CD8-positive, alpha-beta memory T cell (primary cell): Measurements from ENCODE around the gene FKBP5. TPM values are rescaled to one million over a fixed set of nuclear protein-coding genes. Genes with fewer than 3 reads are reported as not detected.
A peak's percentile ranks its signal among the peaks of the same experiment; 100 is the strongest.
"Not testable (repeated sequence)": the region's sequence is repeated elsewhere in the genome, so short reads cannot be mapped to it uniquely, and the experiment has no call there.

Experiments used
- CTCF ChIA-PET: fragments of 350-600 bp; sonication (Branson Sonifier 250); formaldehyde crosslinking; loops from one replicate; lab custom pipeline; 2021; ENCODE audit warnings: antibody characterized with exemption; lab: Charles Lee
- POLR2A ChIA-PET: fragments of 350-600 bp; sonication (Branson Sonifier 250); formaldehyde crosslinking; loops from one replicate; lab custom pipeline; 2021; ENCODE audit warnings: antibody characterized with exemption; lab: Charles Lee
- DNase-seq, 5 donors: peaks; one replicate each; pipeline versions ENCODE4 v3.0.0 to v3.0.0-alpha.2; 2020 to 2022; ENCODE audit warnings: mixed read lengths in 1 of 5
- H3K27ac ChIP-seq: one replicate; pipeline ENCODE4 v1.7.0; 2013; ENCODE audit warnings: low read depth, mild to moderate bottlenecking, low read length, moderate library complexity
- H3K27me3 ChIP-seq: 2 replicates; pipeline ENCODE4 v1.7.0; 2013; ENCODE audit warnings: low read length, mild to moderate bottlenecking; ENCODE audit not compliant: insufficient read depth, poor library complexity, severe bottlenecking
- H3K36me3 ChIP-seq: 2 replicates; pipeline ENCODE4 v1.7.0; 2013; ENCODE audit warnings: mild to moderate bottlenecking, low read length, moderate library complexity; ENCODE audit not compliant: insufficient read depth
- H3K4me1 ChIP-seq: 2 replicates; pipeline ENCODE4 v1.7.0; 2013; ENCODE audit warnings: mild to moderate bottlenecking, low read length, moderate library complexity; ENCODE audit not compliant: insufficient read depth
- H3K4me3 ChIP-seq: 2 replicates; pipeline ENCODE4 v1.7.0; 2013; ENCODE audit warnings: mild to moderate bottlenecking, low read length
- H3K9me3 ChIP-seq: 2 replicates; pipeline ENCODE4 v1.7.0; 2013; ENCODE audit warnings: mild to moderate bottlenecking, low read length
- H3K27ac Mint-ChIP-seq, 8 donors: one replicate each; pipeline ENCODE4 v1.8.0; 2020 to 2021; ENCODE audit warnings: mixed read lengths in 8 of 8, mild to moderate bottlenecking in 6 of 8, inconsistent platforms in 3 of 8, moderate library complexity in 3 of 8
- H3K27me3 Mint-ChIP-seq, 2 donors: one replicate each; pipeline ENCODE4 v1.8.0; 2020 to 2021; ENCODE audit warnings: mixed read lengths in 2 of 2, mild to moderate bottlenecking in 1 of 2, moderate library complexity in 1 of 2
- H3K36me3 Mint-ChIP-seq, 3 donors: one replicate each; pipeline ENCODE4 v1.8.0; 2020 to 2021; ENCODE audit warnings: mixed read lengths in 3 of 3, inconsistent platforms in 1 of 3, mild to moderate bottlenecking in 1 of 3
- H3K4me1 Mint-ChIP-seq, 3 donors: one replicate each; pipeline ENCODE4 v1.8.0; 2020 to 2021; ENCODE audit warnings: mixed read lengths in 3 of 3, inconsistent platforms in 1 of 3, mild to moderate bottlenecking in 1 of 3
- H3K4me3 Mint-ChIP-seq, 7 donors: one replicate each; pipeline ENCODE4 v1.8.0; 2020 to 2021; ENCODE audit warnings: mixed read lengths in 7 of 7, mild to moderate bottlenecking in 6 of 7, moderate library complexity in 4 of 7, inconsistent platforms in 2 of 7
- H3K9me3 Mint-ChIP-seq, 5 donors: one replicate each; pipeline ENCODE4 v1.8.0; 2020 to 2022; ENCODE audit warnings: mixed read lengths in 5 of 5, mild to moderate bottlenecking in 3 of 5, moderate library complexity in 2 of 5, inconsistent platforms in 1 of 5
- polyA plus RNA-seq: library from polyadenylated mRNA; unstranded; fragments of 300-500 nt; fragmentation: Illumina TruSeq; gene quantifications from one replicate; pipeline ENCODE4 v1.2.3, GENCODE V29; 2021
- total RNA-seq, 2 experiments: library from RNA; stranded (reverse); gene quantifications; one replicate each; pipeline ENCODE4 v1.2.3, GENCODE V29; 2021

FKBP5 gene
- total and polyA plus RNA-seq, 3 experiments from 2014 or later = 55.7 to 192 (median 58.8) TPM

DNA sequence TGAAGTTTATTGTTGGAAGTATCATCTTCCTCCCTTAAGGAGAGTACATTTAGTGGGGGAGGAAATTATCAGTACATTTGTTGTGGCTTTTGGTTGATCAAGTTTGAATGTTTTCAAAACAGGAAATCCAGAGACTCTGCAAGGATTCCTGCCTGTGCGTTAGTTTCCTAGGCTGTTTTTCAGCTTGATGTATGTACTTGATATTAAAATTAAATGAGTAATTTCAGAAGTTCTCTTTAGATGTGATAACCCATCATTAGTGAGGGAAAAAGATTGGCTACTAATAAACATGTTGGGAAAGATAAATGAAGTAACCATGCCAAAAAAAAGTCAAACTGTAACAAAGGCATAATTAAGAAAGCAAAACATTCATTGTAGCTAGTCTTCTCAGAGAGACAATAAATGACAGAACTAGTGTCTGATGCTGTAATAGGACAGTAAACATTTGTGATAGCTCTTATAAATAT, 88.0 kb downstream of the FKBP5 start:
- Mint-ChIP-seq H3K9me3 (no peaks in the 10 kb centered on the region), H3K36me3 (peaks cover 14 to 22% (median 14%) of the 10 kb centered on the region in 3 donors), H3K4me1 (peaks cover 69 to 93% (median 85%) of the 10 kb centered on the region in 3 donors), H3K4me3 (peak overlapping the region; percentile 76 to 85 (median 81)), H3K27me3 (no peaks in the 10 kb centered on the region), H3K27ac (peak overlapping the region; percentile 71 to 97 (median 86))
- Histone ChIP-seq H3K27ac (peak overlapping the region; percentile 44), H3K4me1 (peaks cover 87% of the 10 kb centered on the region), H3K9me3 (no peaks in the 10 kb centered on the region), H3K36me3 (peaks cover 12% of the 10 kb centered on the region), H3K4me3 (peak overlapping the region; percentile 50), H3K27me3 (no peaks in the 10 kb centered on the region)
- ChIA-PET POLR2A (interaction anchor here (2.9 to 3.9 kb wide), 4 partner anchors 9 to 131 kb away, joined by 14 to 23 read pairs (median 18); no protein-coding TSS in a partner anchor), CTCF (interaction anchor here (0.9 to 12.2 kb wide), 7 partner anchors 10 to 134 kb away, joined by 3 to 139 read pairs (median 33); partner anchors contain the start of gene ARMC12)
- peak in 2 of 5 donors; percentile 30 to 65 for DNase-seq

DNA sequence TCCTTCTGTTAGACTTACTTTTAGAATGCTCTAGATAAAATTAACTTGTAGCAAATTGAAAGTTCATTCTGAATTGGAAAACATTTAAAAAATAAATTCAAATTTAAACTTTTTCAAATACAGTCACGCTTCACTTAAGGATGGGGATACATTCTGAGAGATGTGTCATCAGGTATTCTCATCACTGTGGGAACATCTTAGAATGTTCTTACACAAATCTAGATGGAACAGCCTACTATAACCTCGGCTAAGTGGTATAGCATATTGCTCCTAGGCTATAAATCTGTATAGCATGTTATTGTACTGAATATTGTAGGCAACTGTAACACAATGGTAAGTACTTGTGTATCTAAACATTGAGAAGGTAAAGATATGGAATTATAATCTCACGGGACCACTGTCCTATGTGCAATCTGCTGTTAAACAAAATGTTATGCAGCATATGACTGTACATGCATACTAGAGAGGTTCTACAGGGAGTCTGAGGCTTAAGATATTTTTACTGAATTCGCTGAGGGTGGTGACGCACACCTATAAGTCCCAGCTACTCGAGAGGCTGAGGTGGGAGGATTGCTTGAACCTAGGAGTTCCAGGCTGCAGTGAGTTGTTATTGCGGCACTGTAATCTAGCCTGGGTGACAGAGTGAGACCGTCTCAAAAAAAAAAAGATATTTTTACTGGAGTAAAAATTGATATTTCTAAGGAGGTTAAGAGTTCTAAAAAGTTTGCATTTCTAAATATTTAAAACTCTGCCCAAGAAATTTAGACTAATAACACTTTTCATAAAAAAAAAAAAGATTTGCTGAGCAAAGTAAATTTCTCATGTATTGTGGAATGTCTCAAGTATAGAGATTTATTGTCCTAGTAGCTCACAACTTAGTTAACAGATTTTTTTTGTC, 88.7 kb downstream of the FKBP5 start:
- H3K36me3 ChIP-seq = peaks cover 12% of the 10 kb centered on the region
- no peak overlapping the region for H3K27ac ChIP-seq
- ChIA-PET POLR2A (interaction anchor here (2.9 to 3.9 kb wide), 4 partner anchors 9 to 132 kb away, joined by 14 to 23 read pairs (median 18); no protein-coding TSS in a partner anchor), CTCF (interaction anchor here (0.9 to 12.2 kb wide), 7 partner anchors 9 to 135 kb away, joined by 3 to 139 read pairs (median 33); partner anchors contain the start of gene ARMC12)
- Mint-ChIP-seq H3K27me3 (no peaks in the 10 kb centered on the region), H3K36me3 (peaks cover 14 to 26% (median 14%) of the 10 kb centered on the region in 3 donors), H3K4me1 (peaks cover 71 to 93% (median 85%) of the 10 kb centered on the region in 3 donors), H3K9me3 (no peaks in the 10 kb centered on the region), H3K27ac (peak overlapping the region; percentile 71 to 97 (median 86)), H3K4me3 (peak overlapping the region; percentile 76 to 85 (median 81))
- DNase-seq = peak in 1 of 5 donors; percentile 41
- H3K27me3 ChIP-seq = no peaks in the 10 kb centered on the region
- H3K4me3 ChIP-seq = peak overlapping the region; percentile 46
- H3K4me1 ChIP-seq = peaks cover 88% of the 10 kb centered on the region
- H3K9me3 ChIP-seq = no peaks in the 10 kb centered on the region

DNA sequence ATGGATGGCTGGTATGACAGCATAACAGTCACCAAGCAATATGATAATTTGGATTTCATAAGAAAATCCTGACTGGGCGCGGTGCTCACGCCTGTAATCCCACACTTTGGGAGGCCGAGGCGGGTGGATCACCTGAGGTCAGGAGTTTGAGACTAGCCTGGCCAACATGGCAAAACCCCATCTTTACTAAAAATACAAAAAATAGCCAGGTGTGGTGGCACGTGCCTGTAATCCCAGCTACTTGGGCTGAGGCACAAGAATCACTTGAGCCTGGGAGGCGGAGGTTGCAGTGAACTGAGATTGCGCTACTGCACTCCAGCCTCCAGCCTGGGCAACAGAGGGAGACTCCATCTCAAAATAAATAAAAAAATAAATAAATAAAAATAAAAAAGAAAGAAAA, 90.1 kb downstream of the FKBP5 start:
- H3K9me3 ChIP-seq, H3K4me3 ChIP-seq, POLR2A ChIA-PET, H3K9me3 Mint-ChIP-seq, H3K27me3 ChIP-seq, DNase-seq, H3K27ac ChIP-seq, H3K27me3 Mint-ChIP-seq, H3K4me3 Mint-ChIP-seq: not testable (repeated sequence)
- Mint-ChIP-seq H3K4me1 (peaks cover 82 to 95% (median 88%) of the 10 kb centered on the region in 3 donors), H3K36me3 (peaks cover 19 to 35% (median 22%) of the 10 kb centered on the region in 3 donors), H3K27ac (peak overlapping the region in 5 of 8 donors; percentile 17 to 97 (median 79))
- CTCF ChIA-PET = interaction anchor here (8.5 to 12.2 kb wide), 2 partner anchors 23 to 137 kb away, joined by 74 to 139 read pairs; partner anchors contain the start of gene ARMC12
- peaks cover 12% of the 10 kb centered on the region for H3K36me3 ChIP-seq
- H3K4me1 ChIP-seq = peaks cover 91% of the 10 kb centered on the region

DNA sequence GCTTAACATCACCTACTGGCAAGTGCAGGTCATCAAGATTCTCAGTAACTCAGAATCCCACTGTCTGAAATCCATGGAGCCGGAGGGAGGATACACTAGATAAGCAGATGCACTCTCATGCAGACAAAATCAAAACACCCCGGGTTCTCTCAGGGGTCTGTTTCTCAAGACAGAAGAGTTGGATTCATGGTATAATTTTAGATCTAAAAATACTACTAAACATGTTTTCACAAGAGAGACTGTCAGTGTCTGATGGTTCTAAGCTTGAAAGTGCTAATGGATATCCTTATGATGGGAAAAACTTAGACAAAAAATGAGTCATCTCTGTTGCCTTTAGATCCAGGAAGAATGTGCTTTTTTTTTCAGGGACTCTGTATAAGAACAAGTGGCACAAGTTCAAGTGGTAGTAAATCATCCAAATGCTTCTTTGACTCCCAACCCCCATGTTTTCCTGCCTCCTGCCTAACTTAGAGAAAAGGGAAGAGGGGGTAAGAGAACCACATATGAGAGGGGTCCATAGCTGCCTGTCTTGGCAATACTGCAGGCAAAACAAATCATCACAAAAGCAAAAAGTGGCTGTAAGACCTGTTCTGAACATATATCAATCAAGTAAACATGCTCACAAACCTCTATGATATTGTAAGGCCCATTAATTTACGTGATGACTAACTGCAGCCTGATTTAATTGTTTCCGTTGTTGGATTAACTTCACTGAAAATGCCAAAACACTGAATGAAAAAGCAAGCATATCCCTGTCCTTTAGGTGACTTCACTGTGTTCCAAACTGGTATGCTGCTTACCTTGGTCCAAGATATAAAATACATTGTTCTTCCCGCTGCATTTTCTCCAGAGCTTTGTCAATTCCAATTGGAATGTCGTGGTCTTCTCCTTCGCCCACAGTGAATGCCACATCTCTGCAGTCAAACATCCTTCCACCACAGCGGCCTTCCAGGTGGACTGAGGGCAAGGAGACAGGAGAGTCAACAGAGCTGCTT, 92.0 kb downstream of the FKBP5 start:
- CTCF ChIA-PET = interaction anchor here (12.2 kb wide), 1 partner anchor 24 kb away, joined by 139 read pairs; no protein-coding TSS in a partner anchor
- H3K36me3 Mint-ChIP-seq = peaks cover 23 to 52% (median 25%) of the 10 kb centered on the region in 3 donors
- Histone ChIP-seq H3K4me1 (peaks cover 94% of the 10 kb centered on the region), H3K27ac (no peak overlapping the region), H3K9me3 (no peaks in the 10 kb centered on the region), H3K27me3 (no peaks in the 10 kb centered on the region), H3K36me3 (peaks cover 21% of the 10 kb centered on the region), H3K4me3 (no peak overlapping the region)
- H3K9me3 Mint-ChIP-seq = no peaks in the 10 kb centered on the region
- H3K27me3 Mint-ChIP-seq = no peaks in the 10 kb centered on the region
- peak overlapping the region in 4 of 7 donors; percentile 21 to 61 (median 36) for H3K4me3 Mint-ChIP-seq
- H3K4me1 Mint-ChIP-seq = peaks cover 82 to 95% (median 89%) of the 10 kb centered on the region in 3 donors
- peak overlapping the region; percentile 71 to 95 (median 85) for H3K27ac Mint-ChIP-seq
- POLR2A ChIA-PET = no interaction called here
- no peak for DNase-seq

DNA sequence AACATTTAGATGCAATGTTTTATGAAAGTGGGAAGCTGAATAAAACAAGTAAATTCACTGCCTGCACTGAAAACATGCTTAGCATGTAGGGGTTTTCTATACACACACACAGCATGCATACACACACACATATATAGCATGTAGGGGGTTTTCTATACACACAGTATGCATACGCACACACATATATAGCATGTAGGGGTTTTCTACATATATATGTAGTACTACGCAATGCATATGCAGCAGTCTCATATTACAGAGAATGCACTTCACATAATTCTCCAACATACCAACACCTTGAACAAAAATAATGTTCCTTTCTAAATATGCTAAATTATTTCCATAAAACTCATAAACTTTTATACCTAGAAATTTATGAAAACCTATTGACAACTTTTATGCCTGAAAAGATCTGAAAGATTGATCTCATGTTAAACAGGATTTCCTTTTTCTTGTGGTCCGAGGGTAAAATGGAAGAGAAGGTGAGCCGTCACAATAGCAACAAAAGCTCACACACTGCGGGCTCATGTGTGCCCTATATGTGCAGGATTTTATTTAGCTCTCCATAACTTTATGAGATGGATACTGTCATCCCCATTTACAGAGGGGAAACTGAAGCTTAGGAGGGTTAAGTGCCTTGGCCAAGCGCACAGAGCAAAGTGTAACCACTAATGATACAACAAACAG, 94.1 kb downstream of the FKBP5 start:
- Histone ChIP-seq H3K27ac (no peak overlapping the region), H3K4me3 (no peak overlapping the region), H3K27me3 (no peaks in the 10 kb centered on the region), H3K4me1 (peaks cover 97% of the 10 kb centered on the region), H3K36me3 (peaks cover 34% of the 10 kb centered on the region), H3K9me3 (no peaks in the 10 kb centered on the region)
- Mint-ChIP-seq H3K27me3 (no peaks in the 10 kb centered on the region), H3K36me3 (peaks cover 29 to 73% (median 35%) of the 10 kb centered on the region in 3 donors), H3K27ac (peak overlapping the region; percentile 48 to 87 (median 79)), H3K4me1 (peaks cover 77 to 93% (median 92%) of the 10 kb centered on the region in 3 donors), H3K4me3 (peak overlapping the region; percentile 15 to 73 (median 66)), H3K9me3 (no peaks in the 10 kb centered on the region)
- peak in 1 of 5 donors; percentile 45 for DNase-seq
- POLR2A ChIA-PET = interaction anchor here (0.8 kb wide), 1 partner anchor 133 kb away, joined by 5 read pairs; no protein-coding TSS in a partner anchor
- CTCF ChIA-PET = interaction anchor here (0.8 to 12.2 kb wide), 6 partner anchors 7 to 143 kb away, joined by 3 to 139 read pairs (median 6); partner anchors contain the start of gene ARMC12

DNA sequence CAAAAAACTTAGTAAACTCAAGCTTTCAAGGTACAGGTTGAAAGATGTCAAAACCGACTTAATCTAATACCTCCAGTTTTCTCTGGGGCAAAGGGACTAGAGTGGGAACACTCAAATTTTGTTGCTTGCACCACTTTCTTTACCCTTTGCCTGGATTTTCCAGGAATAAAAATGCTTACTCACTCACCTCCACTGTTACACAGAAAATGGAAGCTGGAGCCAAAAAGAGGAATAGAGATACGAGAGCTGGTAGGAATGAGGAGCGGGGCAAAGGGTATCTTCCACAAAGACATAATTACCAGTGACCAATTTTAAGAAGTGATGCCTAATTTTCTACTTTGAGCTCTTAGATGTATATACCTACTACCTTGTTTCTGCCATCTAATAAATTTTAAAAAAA, 96.5 kb downstream of the FKBP5 start:
- Mint-ChIP-seq H3K4me3 (peak overlapping the region in 1 of 7 donors; percentile 30), H3K27me3 (no peaks in the 10 kb centered on the region), H3K36me3 (peaks cover 29 to 88% (median 34%) of the 10 kb centered on the region in 3 donors), H3K4me1 (peaks cover 65 to 92% (median 82%) of the 10 kb centered on the region in 3 donors), H3K9me3 (no peaks in the 10 kb centered on the region), H3K27ac (peak overlapping the region in 3 of 8 donors; percentile 39 to 91 (median 39))
- H3K4me3 ChIP-seq = no peak overlapping the region
- no peak overlapping the region for H3K27ac ChIP-seq
- no peaks in the 10 kb centered on the region for H3K27me3 ChIP-seq
- DNase-seq = no peak
- ChIA-PET POLR2A (interaction anchor here (2.8 kb wide), 1 partner anchor 9 kb away, joined by 18 read pairs; no protein-coding TSS in a partner anchor), CTCF (interaction anchor here (1.0 to 7.8 kb wide), 8 partner anchors 8 to 145 kb away, joined by 3 to 52 read pairs (median 4); partner anchors contain the start of gene ARMC12)
- peaks cover 42% of the 10 kb centered on the region for H3K36me3 ChIP-seq
- peaks cover 93% of the 10 kb centered on the region for H3K4me1 ChIP-seq
- H3K9me3 ChIP-seq = no peaks in the 10 kb centered on the region
